ENCODE results near the gene RAB36.

RAB36 gene

GRCh38 chr22:23197836-23198235, 52.6 kb downstream of the RAB36 start:
- H3K9me2 ChIP-seq (replicated peaks; ENCODE audit: insufficient read depth, low read length): no peaks in the 10 kb centered on the region
- no peak overlapping the region for H3K9ac ChIP-seq (ENCODE audit: low read length)
- H3K4me3 ChIP-seq (ENCODE audit: low read length): no peak overlapping the region
- H3K36me3 ChIP-seq (replicated peaks; ENCODE audit: insufficient read depth, low read length): 0 out of 2 replicates have a peak, but pooled peaks cover 3% of the 10 kb centered on the region
- no peak overlapping the region for H3K4me2 ChIP-seq (ENCODE audit: low read depth, low read length)
- peaks cover 3% of the 10 kb centered on the region; the same call in 1 of the 2 replicates for H3F3A ChIP-seq (ENCODE audit: insufficient read depth, low read length)
- no peaks in the 10 kb centered on the region for H3K4me1 ChIP-seq (ENCODE audit: low read length)
- no peaks in the 10 kb centered on the region for H3K27me3 ChIP-seq (replicated peaks; ENCODE audit: insufficient read depth, low read length)
- no peak overlapping the region for H2AFZ ChIP-seq (ENCODE audit: low read length)
- H3K9me3 ChIP-seq (replicated peaks; ENCODE audit: insufficient read depth, low read length): no peaks in the 10 kb centered on the region
- TF ChIP-seq EZH2 (optimal IDR thresholded peaks at IDR 0.05; ENCODE audit: low read depth, low read length) (no peak), CTCF (IDR thresholded peaks at IDR 0.05; ENCODE audit: low read length) (no peak), EZH2phosphoT487 (IDR thresholded peaks at IDR 0.05; ENCODE audit: low read length) (no peak)
- peaks cover 100% of the 10 kb centered on the region for H3K79me2 ChIP-seq (ENCODE audit: low read length)
- no peak for DNase-seq
- H3K27ac ChIP-seq (ENCODE audit: low read length): no peak overlapping the region
- peaks cover 74% of the 10 kb centered on the region for H4K20me1 ChIP-seq (ENCODE audit: insufficient read depth, low read length)

- Histone ChIP-seq H4K20me1 (ENCODE audit: insufficient read depth, low read length) (peaks cover 74% of the 10 kb centered on the region), H3K4me1 (ENCODE audit: low read length) (peaks cover 10% of the 10 kb centered on the region; the same call in 1 of the 2 replicates), H3F3A (ENCODE audit: insufficient read depth, low read length) (no peaks in the 10 kb centered on the region), H3K79me2 (ENCODE audit: low read length) (peaks cover 100% of the 10 kb centered on the region), H3K4me2 (ENCODE audit: low read depth, low read length) (no peak overlapping the region), H3K27me3 (replicated peaks; ENCODE audit: insufficient read depth, low read length) (no peaks in the 10 kb centered on the region), H3K9me3 (replicated peaks; ENCODE audit: insufficient read depth, low read length) (no peaks in the 10 kb centered on the region), H3K36me3 (replicated peaks; ENCODE audit: insufficient read depth, low read length) (peaks cover 3% of the 10 kb centered on the region; the same call in 1 of the 2 replicates), H3K9ac (ENCODE audit: low read length) (no peak overlapping the region), H3K9me2 (replicated peaks; ENCODE audit: insufficient read depth, low read length) (no peaks in the 10 kb centered on the region), H3K27ac (ENCODE audit: low read length) (no peak overlapping the region), H3K4me3 (ENCODE audit: low read length) (no peak overlapping the region), H2AFZ (ENCODE audit: low read length) (no peak overlapping the region)
- no peak for TF ChIP-seq CTCF (IDR thresholded peaks at IDR 0.05; ENCODE audit: low read length)
- no peak for TF ChIP-seq EZH2phosphoT487 (IDR thresholded peaks at IDR 0.05; ENCODE audit: low read length)
- no peak for TF ChIP-seq EZH2 (optimal IDR thresholded peaks at IDR 0.05; ENCODE audit: low read depth, low read length)
- DNase-seq: no peak
Measured at GRCh38 chr22:23199159-23199558, 53.9 kb downstream of the RAB36 start.

- no peaks in the 10 kb centered on the region for H3K9me2 ChIP-seq (replicated peaks; ENCODE audit: insufficient read depth, low read length)
- no peak overlapping the region for H3K4me2 ChIP-seq (ENCODE audit: low read depth, low read length)
- peaks cover 4% of the 10 kb centered on the region; the same call in 1 of the 2 replicates for H3F3A ChIP-seq (ENCODE audit: insufficient read depth, low read length)
- H3K9me3 ChIP-seq (replicated peaks; ENCODE audit: insufficient read depth, low read length): no peaks in the 10 kb centered on the region
- H4K20me1 ChIP-seq (ENCODE audit: insufficient read depth, low read length): peaks cover 83% of the 10 kb centered on the region
- peaks cover 3% of the 10 kb centered on the region; the same call in 1 of the 2 replicates for H3K36me3 ChIP-seq (replicated peaks; ENCODE audit: insufficient read depth, low read length)
- peaks cover 26% of the 10 kb centered on the region for H3K4me1 ChIP-seq (ENCODE audit: low read length)
- peaks cover 100% of the 10 kb centered on the region for H3K79me2 ChIP-seq (ENCODE audit: low read length)
- H2AFZ ChIP-seq (ENCODE audit: low read length): no peak overlapping the region
- H3K27ac ChIP-seq (ENCODE audit: low read length): no peak overlapping the region
- H3K27me3 ChIP-seq (replicated peaks; ENCODE audit: insufficient read depth, low read length): no peaks in the 10 kb centered on the region
- TF ChIP-seq CTCF (IDR thresholded peaks at IDR 0.05; ENCODE audit: low read length): no peak
- TF ChIP-seq EZH2phosphoT487 (IDR thresholded peaks at IDR 0.05; ENCODE audit: low read length): no peak
- no peak for TF ChIP-seq EZH2 (optimal IDR thresholded peaks at IDR 0.05; ENCODE audit: low read depth, low read length)
- no peak overlapping the region for H3K9ac ChIP-seq (ENCODE audit: low read length)
- H3K4me3 ChIP-seq (ENCODE audit: low read length): no peak overlapping the region
- DNase-seq: no peak
Measured at GRCh38 chr22:23200898-23201297, 55.6 kb downstream of the RAB36 start.
